Karpas-422 (cell line): Measurements from ENCODE around the gene CFAP46. TPM values are rescaled to one million over a fixed set of nuclear protein-coding genes. Genes with fewer than 3 reads are reported as not detected.
A peak's percentile ranks its signal among the peaks of the same experiment; 100 is the strongest.

Experiments
- DNase-seq: peaks from one replicate; pipeline ENCODE4 v3.0.0-alpha.2; 2015
- H2AFZ ChIP-seq: fragments of 200-600 bp; sonication (generic); 2 replicates; pipeline ENCODE4 v1.6.1; 2014; ENCODE audit warnings: antibody characterized with exemption, low read length, mixed read lengths
- H3K27ac ChIP-seq: fragments of 200-600 bp; sonication (generic); 2 replicates; pipeline ENCODE4 v1.5.1; 2014; ENCODE audit warnings: mild to moderate bottlenecking, low read length, moderate library complexity
- H3K27me3 ChIP-seq: fragments of 200-600 bp; sonication (generic); 2 replicates; pipeline ENCODE4 v1.6.1; 2014; ENCODE audit warnings: low read length, mixed read lengths
- H3K36me3 ChIP-seq: fragments of 200-600 bp; sonication (generic); 2 replicates; pipeline ENCODE4 v1.6.1; 2014; ENCODE audit warnings: low read length, mixed read lengths; ENCODE audit not compliant: insufficient read depth
- H3K4me1 ChIP-seq: fragments of 200-600 bp; sonication (generic); 2 replicates; pipeline ENCODE4 v1.6.1; 2014; ENCODE audit warnings: mild to moderate bottlenecking, low read length, mixed read lengths
- H3K4me2 ChIP-seq: fragments of 200-600 bp; sonication (generic); 2 replicates; pipeline ENCODE4 v1.6.1; 2014; ENCODE audit warnings: low read length, low read depth, mild to moderate bottlenecking; ENCODE audit not compliant: poor library complexity, severe bottlenecking
- H3K4me3 ChIP-seq: fragments of 200-600 bp; sonication (generic); 2 replicates; pipeline ENCODE4 v1.5.1; 2014; ENCODE audit warnings: mild to moderate bottlenecking, antibody characterized with exemption, low read length, mixed read lengths
- H3K79me2 ChIP-seq: fragments of 200-600 bp; sonication (generic); 2 replicates; pipeline ENCODE4 v1.6.1; 2014; ENCODE audit warnings: mild to moderate bottlenecking, low read length, mixed read lengths
- H3K9ac ChIP-seq: fragments of 200-600 bp; sonication (generic); 2 replicates; pipeline ENCODE4 v1.6.0; 2014; ENCODE audit warnings: low read length
- H3K9me2 ChIP-seq: fragments of 200-600 bp; sonication (generic), shearing (Covaris generic); replicated peaks from 2 replicates; pipeline ENCODE4 v1.6.0; 2014; ENCODE audit warnings: mild to moderate bottlenecking, low read length, moderate library complexity; ENCODE audit not compliant: insufficient read depth
- H3K9me3 ChIP-seq: fragments of 300-700, 200-600 bp; sonication (generic); 2 replicates; pipeline ENCODE4 v1.6.1; 2014; ENCODE audit warnings: low read length, mixed read lengths
- H4K20me1 ChIP-seq: fragments of 200-600 bp; sonication (generic); 2 replicates; pipeline ENCODE4 v1.6.1; 2014; ENCODE audit warnings: mild to moderate bottlenecking, antibody characterized with exemption, low read length, low read depth; ENCODE audit not compliant: insufficient read depth
- total RNA-seq: library from RNA; depleted of rRNA; stranded (reverse); fragments of >200 nt; shearing (Covaris generic); gene quantifications from 2 replicates; pipeline ENCODE4 v1.2.3, GENCODE V29; 2014; ENCODE audit warnings: low replicate concordance

CFAP46 gene
- total RNA-seq, 1 experiment from 2014 or later: 0.22 TPM

GRCh38 chr10:132908621-132909295, 33.6 kb downstream of the CFAP46 start:
- H3K27me3 ChIP-seq: no peaks in the 10 kb centered on the region
- H4K20me1 ChIP-seq: no peaks in the 10 kb centered on the region
- H3K9me2 ChIP-seq: no peaks in the 10 kb centered on the region
- no peak overlapping the region for H3K27ac ChIP-seq
- H3K36me3 ChIP-seq: no peaks in the 10 kb centered on the region
- no peak overlapping the region for H2AFZ ChIP-seq
- H3K4me2 ChIP-seq: no peak overlapping the region
- no peak overlapping the region for H3K4me3 ChIP-seq
- H3K4me1 ChIP-seq: peaks cover 13% of the 10 kb centered on the region
- H3K9ac ChIP-seq: no peak overlapping the region
- H3K79me2 ChIP-seq: no peaks in the 10 kb centered on the region
- no peaks in the 10 kb centered on the region for H3K9me3 ChIP-seq
- no peak for DNase-seq

GRCh38 chr10:132907821-132908620, 34.3 kb downstream of the CFAP46 start:
- no peak for DNase-seq
- H3K27ac ChIP-seq: no peak overlapping the region
- H3K9me2 ChIP-seq: no peaks in the 10 kb centered on the region
- peaks cover 7% of the 10 kb centered on the region for H3K4me1 ChIP-seq
- no peak overlapping the region for H3K4me2 ChIP-seq
- H2AFZ ChIP-seq: no peak overlapping the region
- no peaks in the 10 kb centered on the region for H3K36me3 ChIP-seq
- no peak overlapping the region for H3K4me3 ChIP-seq
- no peaks in the 10 kb centered on the region for H3K9me3 ChIP-seq
- H3K79me2 ChIP-seq: no peaks in the 10 kb centered on the region
- H4K20me1 ChIP-seq: no peaks in the 10 kb centered on the region
- H3K9ac ChIP-seq: no peak overlapping the region
- H3K27me3 ChIP-seq: no peaks in the 10 kb centered on the region

- Histone ChIP-seq H2AFZ (no peak overlapping the region), H3K4me3 (no peak overlapping the region), H3K4me1 (peaks cover 3% of the 10 kb centered on the region; the same call in 1 of the 2 replicates), H3K27me3 (no peaks in the 10 kb centered on the region), H3K9me3 (no peaks in the 10 kb centered on the region), H3K36me3 (no peaks in the 10 kb centered on the region), H3K9ac (no peak overlapping the region), H3K4me2 (no peak overlapping the region), H3K9me2 (no peaks in the 10 kb centered on the region), H3K79me2 (no peaks in the 10 kb centered on the region), H3K27ac (no peak overlapping the region), H4K20me1 (no peaks in the 10 kb centered on the region)
- no peak for DNase-seq
These were observed 35.5 kb downstream of the CFAP46 start for GRCh38 chr10:132906836-132907235.

GRCh38 chr10:132906106-132906505, 36.3 kb downstream of the CFAP46 start:
- H3K4me1 ChIP-seq: no peaks in the 10 kb centered on the region
- H3K9me2 ChIP-seq: no peaks in the 10 kb centered on the region
- H3K9ac ChIP-seq: no peak overlapping the region
- DNase-seq: no peak
- H3K36me3 ChIP-seq: no peaks in the 10 kb centered on the region
- H3K27ac ChIP-seq: no peak overlapping the region
- H3K9me3 ChIP-seq: no peaks in the 10 kb centered on the region
- no peaks in the 10 kb centered on the region for H4K20me1 ChIP-seq
- H3K4me3 ChIP-seq: no peak overlapping the region
- no peak overlapping the region for H2AFZ ChIP-seq
- H3K79me2 ChIP-seq: no peaks in the 10 kb centered on the region
- no peak overlapping the region for H3K4me2 ChIP-seq
- no peaks in the 10 kb centered on the region for H3K27me3 ChIP-seq

- H4K20me1 ChIP-seq: no peaks in the 10 kb centered on the region
- no peaks in the 10 kb centered on the region for H3K9me2 ChIP-seq
- H3K27ac ChIP-seq: no peak overlapping the region
- no peaks in the 10 kb centered on the region for H3K36me3 ChIP-seq
- no peak overlapping the region for H2AFZ ChIP-seq
- no peak for DNase-seq
- H3K9ac ChIP-seq: no peak overlapping the region
- no peaks in the 10 kb centered on the region for H3K79me2 ChIP-seq
- H3K4me1 ChIP-seq: no peaks in the 10 kb centered on the region
- no peak overlapping the region for H3K4me2 ChIP-seq
- no peak overlapping the region for H3K4me3 ChIP-seq
- H3K27me3 ChIP-seq: no peaks in the 10 kb centered on the region
- 0 out of 2 replicates have a peak, but pooled peaks cover 3% of the 10 kb centered on the region for H3K9me3 ChIP-seq
These were observed 36.7 kb downstream of the CFAP46 start for GRCh38 chr10:132905661-132906060.

- H3K4me3 ChIP-seq: no peak overlapping the region
- DNase-seq: no peak
- H3K4me2 ChIP-seq: no peak overlapping the region
- no peaks in the 10 kb centered on the region for H3K79me2 ChIP-seq
- no peak overlapping the region for H2AFZ ChIP-seq
- 0 out of 2 replicates have a peak, but pooled peaks cover 3% of the 10 kb centered on the region for H3K9me3 ChIP-seq
- no peak overlapping the region for H3K27ac ChIP-seq
- no peaks in the 10 kb centered on the region for H3K9me2 ChIP-seq
- no peaks in the 10 kb centered on the region for H3K36me3 ChIP-seq
- no peaks in the 10 kb centered on the region for H4K20me1 ChIP-seq
- no peaks in the 10 kb centered on the region for H3K27me3 ChIP-seq
- H3K4me1 ChIP-seq: no peaks in the 10 kb centered on the region
- no peak overlapping the region for H3K9ac ChIP-seq
These were observed 37.3 kb downstream of the CFAP46 start for GRCh38 chr10:132904814-132905649.

GRCh38 chr10:132904181-132904813, 38.1 kb downstream of the CFAP46 start:
- H3K27ac ChIP-seq: no peak overlapping the region
- H3K9me2 ChIP-seq: no peaks in the 10 kb centered on the region
- DNase-seq: peak; percentile 79
- H3K9me3 ChIP-seq: 0 out of 2 replicates have a peak, but pooled peaks cover 3% of the 10 kb centered on the region
- no peaks in the 10 kb centered on the region for H3K4me1 ChIP-seq
- H3K36me3 ChIP-seq: no peaks in the 10 kb centered on the region
- H4K20me1 ChIP-seq: no peaks in the 10 kb centered on the region
- H3K9ac ChIP-seq: no peak overlapping the region
- H3K27me3 ChIP-seq: no peaks in the 10 kb centered on the region
- H3K4me2 ChIP-seq: no peak overlapping the region
- no peaks in the 10 kb centered on the region for H3K79me2 ChIP-seq
- H2AFZ ChIP-seq: no peak overlapping the region
- H3K4me3 ChIP-seq: no peak overlapping the region
